LHCN-M2 (cell line): ENCODE measurements around the gene TTLL1. TPM values are rescaled to one million over a fixed set of nuclear protein-coding genes. Genes with fewer than 3 reads are reported as not detected.

Source experiments
- DNase-seq: peaks from one replicate; pipeline ENCODE4 v3.0.0-alpha.2; 2012; ENCODE audit warnings: low read depth
- polyA plus RNA-seq: library from polyadenylated mRNA; unstranded; fragments of >200 nt; gene quantifications from one replicate; pipeline ENCODE4 v1.2.1, GENCODE V29; 2012; ENCODE audit warnings: missing spikeins
- total RNA-seq: library from RNA; depleted of rRNA; stranded (reverse); fragments of >200 nt; gene quantifications from 2 replicates; pipeline ENCODE4 v1.2.3, GENCODE V29; 2014; rRNA removed

The TTLL1 gene
- 13.1 and 13.5 TPM in 2 replicates for total RNA-seq
- 17.1 TPM for polyA plus RNA-seq

DNA sequence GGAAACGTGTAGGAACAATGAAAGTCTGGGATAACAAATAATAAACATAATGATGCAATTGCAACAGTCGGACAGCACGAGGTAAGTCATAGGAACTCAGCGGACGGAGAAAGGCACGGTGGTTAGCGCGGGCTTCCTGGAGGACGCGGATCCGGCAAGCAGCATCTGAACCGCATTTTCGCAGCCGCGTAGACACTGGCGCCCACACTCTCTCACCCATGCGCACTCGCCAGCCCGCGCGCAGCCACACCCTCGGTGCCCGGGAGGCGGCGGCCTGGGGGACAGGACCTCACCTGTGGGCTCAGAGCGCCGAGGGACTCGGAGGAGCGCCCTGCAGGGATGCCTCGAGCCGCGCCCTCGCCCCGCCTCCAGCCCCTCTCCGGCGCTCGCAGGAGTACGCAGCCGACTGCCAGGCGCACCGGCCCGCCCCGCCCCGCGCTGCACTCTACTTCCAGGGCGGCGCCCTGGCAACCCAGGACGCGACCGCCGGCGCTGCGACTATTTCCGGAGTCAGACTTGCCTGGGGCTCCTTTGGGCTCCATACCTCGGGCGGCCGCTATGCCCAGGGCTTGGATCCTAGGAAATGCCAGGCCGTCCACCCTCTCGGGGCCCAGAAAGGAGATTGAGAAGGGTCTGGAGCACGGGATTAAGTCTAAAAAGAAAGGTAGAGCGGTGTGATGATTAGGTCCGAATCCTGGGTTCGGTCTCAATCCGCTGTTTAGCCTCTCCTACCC lies at the start of gene TTLL1:
Gene TTLL1 (minus strand): TSS at position 408 of the 734 bp plus-strand sequence. CDS start 13,805 bp downstream, outside the sequence.
- DNase-seq = peak; percentile 83

DNA sequence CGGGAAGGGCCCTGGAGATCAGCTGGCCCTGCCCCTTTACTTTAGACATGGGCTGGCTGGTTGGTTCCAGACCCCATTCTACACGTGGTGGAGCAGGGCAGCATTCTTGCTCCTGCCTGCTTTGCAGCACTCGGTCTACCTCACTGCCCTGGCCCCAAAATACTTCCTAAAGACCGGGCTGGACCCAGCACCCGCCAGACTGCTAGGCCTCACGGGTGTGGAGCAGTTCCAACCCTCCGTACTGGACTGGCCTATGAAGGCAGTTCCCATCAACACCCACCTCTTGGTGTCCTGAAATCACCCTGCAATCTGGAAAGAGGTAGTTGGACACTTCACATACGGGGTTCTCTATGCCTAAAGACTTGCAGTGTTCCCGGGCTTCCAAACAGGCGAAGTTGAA lies 47.6 kb upstream of the TTLL1 start:
- no peak for DNase-seq

DNA sequence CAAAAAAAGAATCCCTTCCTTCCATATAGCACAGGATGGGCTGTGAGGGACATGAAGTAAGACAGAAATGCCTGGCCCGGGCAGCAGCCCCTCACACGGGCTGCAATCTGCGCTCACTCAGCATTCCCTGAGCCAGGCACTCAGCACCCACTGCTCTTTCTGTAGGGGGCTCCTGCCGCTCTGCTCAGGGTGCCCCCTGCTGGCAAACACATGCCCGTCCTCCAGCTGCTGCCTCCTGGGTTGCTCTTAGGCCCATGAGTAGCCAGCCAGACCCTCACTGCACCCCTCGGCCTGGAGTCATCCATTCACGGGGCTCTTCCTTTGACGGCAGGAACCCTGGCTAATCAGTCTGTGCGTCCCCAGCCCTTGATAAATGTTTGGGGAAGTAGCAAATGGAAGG lies 47.1 kb upstream of the TTLL1 start:
- no peak for DNase-seq

DNA sequence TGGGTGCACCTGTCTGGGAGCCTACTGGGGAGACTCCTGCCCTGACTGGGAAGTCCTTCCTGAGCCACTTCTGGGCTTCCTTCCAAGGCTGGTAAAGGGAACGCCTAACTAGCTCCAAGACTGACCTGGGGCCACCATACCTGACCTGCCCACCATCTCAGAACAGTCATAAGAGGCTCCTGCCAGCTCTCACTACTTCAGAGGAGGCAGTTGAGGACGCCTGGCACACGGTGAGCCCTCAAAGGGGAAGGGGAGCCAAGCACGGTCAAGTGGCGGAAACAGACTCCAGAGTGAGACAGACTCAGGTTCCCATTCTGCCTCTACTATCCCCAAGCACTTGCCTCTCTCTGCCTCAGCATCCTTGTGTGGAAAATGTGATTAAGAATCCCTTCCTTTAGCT lies 46.4 kb upstream of the TTLL1 start:
- DNase-seq = no peak

DNA sequence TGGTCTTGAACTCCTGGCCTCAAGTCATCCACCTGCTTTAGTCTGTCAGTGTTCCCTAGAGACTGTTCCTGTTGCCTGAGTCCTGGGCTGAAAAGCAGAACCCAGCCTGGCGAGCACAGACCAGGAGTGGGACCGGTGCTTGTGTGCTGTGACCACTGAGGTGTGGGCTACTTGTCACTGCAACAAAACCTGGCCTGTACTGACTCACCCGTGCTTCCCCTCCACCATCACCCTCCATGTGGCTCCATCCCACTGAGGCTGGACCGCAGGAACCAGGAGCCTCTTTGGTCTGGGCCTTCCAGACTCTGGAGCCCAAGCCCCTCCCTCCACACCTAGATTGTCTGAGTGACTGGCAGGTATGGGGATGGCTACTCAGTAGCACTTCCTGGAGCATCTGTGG lies 45.4 kb upstream of the TTLL1 start:
- DNase-seq = no peak

DNA sequence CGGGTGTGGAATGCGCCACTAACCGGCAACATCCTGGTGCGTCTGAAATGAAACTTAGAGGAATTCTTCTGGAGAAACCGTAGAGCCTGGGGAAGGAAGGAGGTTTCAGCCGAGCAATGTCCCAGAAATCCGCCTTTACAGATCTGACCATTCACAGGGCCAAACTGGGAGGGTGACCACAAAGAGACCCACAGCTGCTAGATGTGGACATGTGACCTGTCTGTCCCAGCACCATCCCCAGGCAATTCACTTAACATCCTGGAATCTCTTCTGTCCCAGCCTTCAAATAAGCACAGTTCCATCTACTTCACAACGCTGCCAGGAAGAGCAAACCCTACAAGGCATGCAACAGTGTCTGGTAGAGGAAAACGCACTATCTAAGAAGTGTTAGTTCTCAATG lies 44.2 kb upstream of the TTLL1 start:
- no peak for DNase-seq

DNA sequence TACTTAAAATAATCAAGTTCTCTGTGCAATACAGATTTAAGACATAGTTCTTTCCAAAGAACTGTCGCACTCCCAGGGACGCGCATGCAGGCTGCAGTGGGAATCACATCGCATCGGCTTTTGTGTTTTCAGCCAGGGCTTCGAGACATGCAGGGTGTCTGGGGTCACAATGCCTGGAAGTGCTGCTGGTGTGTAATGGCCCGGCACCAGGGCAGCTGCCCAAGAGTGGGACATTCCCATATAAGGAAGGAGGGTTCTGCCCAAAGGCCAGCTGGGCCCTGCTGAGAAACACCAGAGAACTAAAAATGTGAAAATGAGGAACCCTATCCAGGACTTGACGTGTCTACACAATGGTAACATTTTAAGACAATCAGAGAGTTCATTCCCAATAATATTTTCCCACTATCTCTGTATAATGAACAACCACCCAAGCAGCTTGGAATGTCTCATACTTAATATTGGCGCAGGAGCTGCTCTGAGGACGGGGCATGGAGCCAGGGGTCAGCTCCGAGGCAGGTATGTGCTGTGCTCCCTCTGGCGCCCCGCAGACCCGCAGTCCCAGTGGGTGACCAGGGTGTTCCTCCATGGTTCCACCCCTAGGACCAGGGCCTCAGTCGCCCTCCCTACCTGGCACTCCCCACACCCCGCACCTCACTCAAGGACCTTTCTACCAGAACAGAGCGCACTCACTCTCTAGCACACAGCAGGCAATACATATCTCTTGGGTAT lies 42.7 kb upstream of the TTLL1 start:
- no peak for DNase-seq

DNA sequence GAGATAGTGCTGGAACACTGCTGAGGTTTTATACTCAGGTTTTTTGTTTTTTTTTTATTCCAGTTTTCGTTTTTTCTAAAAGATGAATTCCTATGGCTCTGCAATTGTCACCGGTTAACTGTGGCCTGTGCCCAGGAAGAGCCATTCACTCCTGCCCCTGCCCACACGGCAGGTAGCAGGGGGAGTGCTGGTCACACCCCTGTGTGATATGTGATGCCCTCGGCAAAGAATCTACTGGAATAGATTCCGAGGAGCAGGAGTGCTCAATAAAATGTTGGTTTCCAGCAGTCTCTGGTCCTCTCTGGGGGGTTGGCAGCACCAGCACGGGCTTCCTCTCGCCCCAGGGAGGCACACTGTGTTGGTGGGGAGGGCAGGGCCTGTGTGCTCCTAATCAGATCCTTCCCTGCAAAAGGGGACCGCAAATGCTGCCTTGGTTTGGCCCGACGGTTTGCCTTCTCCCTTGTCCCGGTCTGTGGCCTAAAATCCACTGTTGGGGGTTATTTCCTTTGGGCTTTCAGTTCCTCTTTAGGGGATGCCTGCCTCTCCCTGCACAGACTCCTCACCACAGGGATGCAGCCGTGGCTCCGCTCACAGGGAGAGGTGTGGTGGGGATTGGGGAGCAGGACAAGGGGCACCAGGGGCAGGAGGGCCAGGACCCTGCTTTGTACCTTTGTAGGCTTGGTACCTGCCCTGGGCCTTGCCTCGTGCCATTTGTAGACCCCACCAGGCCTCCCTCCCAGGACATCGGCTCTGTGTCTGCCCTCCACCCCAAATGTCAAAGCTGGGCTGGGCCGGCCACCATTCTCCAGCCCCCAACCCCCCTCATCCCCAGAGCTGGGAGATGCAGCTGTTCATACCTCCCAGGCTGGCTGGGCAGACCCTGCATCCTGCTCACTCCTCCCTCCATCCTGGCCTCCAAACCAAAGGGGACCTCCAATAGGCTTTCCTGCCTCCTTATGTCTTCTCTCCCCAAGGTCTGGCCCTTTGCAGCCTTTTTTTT lies 40.5 kb upstream of the TTLL1 start:
- no peak for DNase-seq

DNA sequence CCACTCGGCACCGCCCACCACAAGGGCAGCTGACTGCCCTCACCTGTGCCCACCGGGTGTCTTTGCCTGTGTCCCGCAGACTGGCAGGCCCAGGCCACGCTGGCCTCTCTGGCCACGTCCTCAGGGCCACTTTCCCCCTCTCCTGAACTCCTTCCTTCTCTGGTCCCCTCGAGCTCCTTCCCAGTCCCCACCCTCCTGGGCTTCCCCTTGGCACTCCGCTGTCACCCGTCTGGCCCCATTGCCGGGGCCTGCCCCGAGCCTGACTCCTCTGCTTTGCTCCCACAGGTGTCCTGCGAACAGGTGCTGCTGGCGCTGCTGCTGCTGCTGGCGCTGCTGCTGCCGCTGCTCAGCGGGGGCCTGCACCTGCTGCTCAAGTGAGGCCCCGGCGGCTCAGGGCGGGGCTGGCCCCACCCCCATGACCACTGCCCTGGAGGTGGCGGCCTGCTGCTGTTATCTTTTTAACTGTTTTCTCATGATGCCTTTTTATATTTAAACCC lies 39.8 kb upstream of the TTLL1 start:
- DNase-seq = no peak

DNA sequence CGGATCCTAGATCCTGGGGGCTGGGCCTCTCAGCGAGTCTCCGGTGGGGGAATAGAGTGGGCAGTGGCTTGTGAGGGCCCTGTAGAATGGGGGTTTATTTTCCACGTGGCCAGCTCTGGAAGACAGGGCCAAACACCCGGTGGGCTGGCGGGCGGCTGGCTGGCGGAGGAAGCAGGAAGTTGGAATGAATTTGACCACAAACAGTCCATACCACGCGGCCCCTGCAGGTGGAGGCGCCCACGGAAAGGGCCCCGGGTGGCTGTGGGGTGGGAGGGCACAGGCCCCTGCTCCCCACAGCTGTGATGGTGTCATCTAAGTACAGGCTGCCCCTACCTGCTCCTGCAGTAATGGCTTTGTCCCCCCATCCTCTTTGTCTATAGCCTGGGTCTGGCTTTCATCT lies 38.9 kb upstream of the TTLL1 start:
- no peak for DNase-seq

DNA sequence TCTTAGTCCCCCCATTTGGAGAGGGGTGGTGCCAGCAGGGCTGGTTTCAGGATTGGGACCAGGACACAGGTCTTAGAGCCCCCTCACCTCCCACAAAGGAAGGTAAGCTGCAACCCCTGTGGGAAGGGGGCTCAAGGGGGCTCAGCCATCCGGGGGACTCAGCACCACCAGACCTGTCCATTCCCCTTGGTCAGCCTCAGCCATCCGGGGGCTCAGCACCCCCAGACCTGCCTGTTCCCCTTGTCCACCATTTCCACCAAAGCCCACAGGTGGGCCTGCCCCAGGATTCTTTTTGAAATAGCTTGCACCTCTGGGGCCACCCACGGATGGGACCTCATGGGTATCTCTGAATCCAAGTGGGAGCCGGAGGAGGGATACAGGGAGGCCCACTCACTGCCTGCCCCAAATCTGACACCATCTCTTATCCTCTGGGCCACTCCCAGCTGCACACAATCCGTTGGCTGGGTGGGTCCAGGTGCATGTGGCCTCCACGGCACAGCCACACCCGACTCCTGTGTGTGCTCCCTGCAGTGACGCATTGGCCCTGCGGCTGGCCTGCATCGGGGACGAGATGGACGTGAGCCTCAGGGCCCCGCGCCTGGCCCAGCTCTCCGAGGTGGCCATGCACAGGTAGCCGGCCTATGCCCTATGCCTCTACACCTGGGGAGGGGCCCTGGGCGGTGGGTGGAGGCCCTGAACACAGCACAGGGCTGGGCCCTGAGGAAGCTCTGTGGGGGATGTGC lies 38.1 kb upstream of the TTLL1 start:
- no peak for DNase-seq

DNA sequence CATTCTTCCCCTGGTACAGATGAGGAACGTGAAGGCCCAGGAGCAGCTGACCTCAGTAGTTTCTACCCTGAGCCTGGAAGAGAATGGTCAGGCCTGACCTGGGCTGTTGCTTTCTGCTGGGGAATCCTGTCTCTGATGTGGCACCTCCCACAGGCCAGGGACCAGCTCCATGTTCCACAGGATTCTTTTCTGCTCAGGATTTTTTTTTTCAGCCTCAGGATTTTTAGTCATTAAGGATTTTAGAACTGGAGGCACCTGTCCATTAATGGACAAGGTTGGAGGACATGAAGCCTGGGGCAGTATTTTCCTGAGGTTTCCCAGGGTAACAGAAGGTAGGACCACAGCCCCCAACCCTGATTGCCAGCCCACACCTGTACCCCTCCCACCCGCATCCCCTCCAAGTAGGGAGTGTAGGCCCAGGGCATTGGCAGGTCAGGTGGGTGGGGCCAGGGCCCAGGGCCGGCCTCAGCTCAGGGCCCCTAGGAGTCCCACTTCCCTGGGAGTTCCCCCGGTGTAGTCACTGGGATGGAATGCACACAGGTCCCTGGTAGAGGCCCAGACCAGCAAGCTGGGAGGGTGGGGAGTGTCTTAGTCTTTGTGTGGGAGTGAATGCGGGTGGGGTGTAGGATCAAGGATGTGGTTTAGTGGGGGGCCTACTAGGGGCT lies 37.4 kb upstream of the TTLL1 start:
- DNase-seq = peak; percentile 28

DNA sequence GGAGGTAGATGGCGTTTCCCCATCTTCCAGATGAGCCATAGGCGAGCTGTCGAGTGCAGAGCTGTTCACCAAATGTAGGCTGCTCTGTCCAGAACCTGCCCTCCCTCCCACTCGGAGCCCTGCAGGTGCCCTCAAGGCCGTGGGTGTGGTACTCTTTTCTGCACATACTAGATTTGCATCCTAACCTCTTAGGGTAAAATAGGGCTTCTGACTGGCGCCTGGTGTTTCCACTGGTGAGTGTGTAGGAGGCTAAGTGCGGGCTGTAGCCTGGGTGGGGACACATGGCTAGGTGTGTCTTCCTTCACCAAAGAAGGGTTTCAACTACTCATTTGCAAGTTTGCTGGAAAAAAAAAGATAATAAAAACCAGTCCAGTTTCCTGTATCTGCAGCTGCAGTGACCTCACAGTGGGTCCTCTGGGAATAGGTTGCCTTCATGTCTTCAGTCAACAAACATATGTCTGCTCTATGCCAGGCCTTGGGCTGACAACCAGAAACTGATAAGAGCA lies 29.8 kb upstream of the TTLL1 start:
- DNase-seq = no peak

DNA sequence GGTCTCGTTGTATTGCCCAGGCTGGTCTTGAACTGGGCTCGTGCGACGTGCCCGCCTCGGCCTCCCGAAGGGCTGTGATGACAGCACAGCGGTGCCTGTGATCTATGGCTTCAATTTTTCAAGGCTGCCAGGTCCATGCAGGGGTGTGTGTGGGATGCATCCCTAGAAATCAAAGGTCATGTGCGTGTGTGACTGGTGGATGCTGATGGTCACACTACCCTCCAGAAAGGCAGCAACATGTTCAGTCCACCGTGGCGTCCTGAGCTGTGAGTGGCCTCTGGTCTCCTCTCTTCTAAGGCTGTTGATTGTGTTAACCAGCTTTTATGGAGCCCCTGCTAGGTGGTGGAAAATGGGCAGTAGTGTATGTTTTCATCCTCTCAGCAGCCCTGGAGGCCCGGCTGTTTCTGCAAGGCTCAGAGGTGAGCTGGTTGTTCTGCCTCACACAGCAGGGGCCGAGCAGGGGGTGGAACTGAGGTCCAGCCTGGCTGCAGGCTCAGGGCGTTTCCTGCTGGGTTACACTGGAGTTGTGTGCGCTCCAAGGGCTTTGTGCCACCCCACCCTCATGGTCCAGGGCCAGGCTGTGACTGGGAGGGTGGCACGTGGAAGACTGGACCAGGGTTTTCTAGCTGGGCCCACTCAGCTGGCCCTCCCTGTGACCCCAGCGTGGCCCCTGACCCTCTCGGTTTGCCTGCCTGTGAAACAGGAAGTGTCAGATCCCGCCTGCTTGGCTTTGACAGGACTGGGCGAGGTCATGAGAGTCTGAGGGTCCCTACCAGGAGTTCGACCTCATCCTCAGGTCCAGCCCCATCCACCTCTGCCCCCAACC lies 29.0 kb upstream of the TTLL1 start:
- no peak for DNase-seq

DNA sequence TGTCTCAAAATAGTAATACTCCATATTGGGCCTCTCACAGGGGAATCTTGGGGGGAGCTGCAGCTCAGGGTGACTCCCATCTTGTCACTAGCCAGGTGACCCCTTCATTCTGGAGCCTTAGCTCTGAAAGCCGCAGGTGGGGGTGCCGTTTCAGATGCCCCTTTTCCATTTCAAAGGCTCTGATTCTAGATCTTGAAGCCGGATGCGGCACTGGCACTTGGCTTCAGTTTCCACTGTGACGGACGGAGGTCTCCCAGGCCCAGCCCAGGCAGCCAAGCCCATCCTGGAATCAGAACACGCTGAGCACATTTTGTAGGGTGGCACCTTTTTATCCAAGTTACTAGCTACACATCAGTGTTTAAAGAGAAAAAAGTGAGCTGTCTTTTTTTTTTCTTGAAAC lies 27.7 kb upstream of the TTLL1 start:
- no peak for DNase-seq

DNA sequence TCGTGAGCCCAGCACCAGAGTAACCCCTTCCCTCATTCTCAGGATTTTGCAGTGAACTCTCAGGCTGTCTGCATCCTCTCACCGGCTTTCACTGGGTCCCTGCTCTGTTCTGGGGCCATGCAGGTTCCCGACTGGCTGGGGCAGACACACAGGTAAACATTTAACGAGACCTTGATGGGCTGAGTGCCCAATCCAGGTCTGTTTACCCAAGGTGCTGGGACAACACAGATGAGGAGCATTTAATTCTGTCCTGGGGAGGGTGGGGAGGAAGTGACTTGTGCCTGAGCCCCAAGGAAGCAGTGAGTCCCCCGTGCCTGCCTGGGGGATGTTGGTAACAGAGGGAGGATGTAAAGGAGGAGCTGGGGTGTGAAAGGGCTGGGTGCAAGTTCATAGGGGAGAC lies 25.8 kb upstream of the TTLL1 start:
- DNase-seq = no peak

DNA sequence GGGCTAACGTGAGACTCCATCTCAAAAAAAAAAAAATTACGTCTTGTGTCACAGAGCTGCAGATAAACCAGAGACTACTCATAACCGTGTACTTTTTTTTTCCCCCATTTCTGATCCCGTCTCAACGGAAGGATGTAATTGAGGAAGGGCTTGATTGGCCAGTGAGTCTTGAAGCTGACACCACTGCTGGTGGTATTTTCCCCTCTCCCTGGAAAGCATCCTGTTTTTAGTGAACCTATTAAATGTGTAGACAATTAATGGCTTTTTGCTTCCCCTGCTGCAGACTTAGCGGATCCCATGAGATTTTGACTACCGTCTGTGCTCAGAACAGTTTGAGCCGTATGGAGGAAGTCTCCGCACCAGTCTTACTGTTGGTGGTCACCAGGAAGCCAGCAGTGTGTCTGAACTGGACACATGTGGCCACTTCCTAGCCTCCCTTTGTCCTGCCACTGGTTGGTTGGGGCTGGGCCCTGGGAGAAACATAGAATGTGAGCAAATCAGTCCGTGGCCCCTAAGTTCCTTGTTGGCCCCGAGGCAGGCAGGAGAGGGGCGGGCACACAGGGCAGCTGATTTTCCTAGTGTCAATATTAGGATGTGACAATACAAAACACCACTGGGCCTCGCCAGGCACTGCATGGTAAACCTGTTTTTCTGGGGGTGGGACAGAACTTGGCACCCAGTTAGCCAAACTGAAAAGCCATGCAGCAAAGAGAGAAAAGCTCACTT lies 24.5 kb upstream of the TTLL1 start:
- DNase-seq = no peak

DNA sequence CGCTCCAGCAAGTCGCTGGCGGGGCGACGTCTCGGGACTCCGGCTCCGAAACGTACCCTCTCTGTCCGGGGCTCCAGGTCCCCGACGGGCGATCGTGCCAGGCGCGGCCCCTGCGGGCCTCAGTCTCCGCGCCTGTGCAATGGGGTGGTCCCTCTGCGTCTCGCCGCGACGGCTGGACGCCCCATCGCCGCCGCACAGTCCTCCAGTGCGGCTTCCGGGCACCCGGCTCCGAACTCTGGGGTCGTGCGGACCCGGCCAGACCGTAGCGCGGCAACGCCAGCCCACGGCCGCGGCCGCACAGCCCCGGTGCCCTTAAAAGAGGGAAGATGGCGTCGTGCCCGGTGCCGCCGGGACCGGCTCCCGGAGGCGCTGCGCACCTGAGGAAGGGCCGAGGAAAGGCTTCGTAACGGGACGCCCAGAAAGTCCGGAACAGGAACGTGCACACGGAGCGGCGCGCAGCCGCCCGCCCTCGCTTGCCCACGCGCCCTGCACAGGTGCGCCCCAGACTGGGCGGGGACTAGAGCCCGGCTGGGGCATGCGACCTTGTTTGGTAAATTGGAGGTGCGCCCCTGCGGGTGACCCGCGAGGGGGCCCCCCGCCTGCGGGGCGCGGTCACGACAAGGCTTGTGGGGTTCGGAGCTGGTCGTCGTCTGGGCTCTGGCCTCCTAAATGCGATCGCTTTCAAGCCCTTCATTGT lies 21.9 kb upstream of the TTLL1 start:
- DNase-seq = no peak
